Activated naive CD4-positive, alpha-beta T cell treated with Interleukin-2 at 50 U/mL for 16 hours (primary cell): Measurements from ENCODE around the gene HEATR9.

Experiments used
- DNase-seq: peaks from one replicate; pipeline ENCODE4 v3.0.0-alpha.2; 2020

The HEATR9 gene

GRCh38 chr17:35856603-35857002, 12.1 kb downstream of the HEATR9 start:
- no peak for DNase-seq

GRCh38 chr17:35855965-35856364, 12.7 kb downstream of the HEATR9 start:
- no peak for DNase-seq

- DNase-seq, result peak; percentile 54
Measured at GRCh38 chr17:35849469-35850348, 19.0 kb downstream of the HEATR9 start.

GRCh38 chr17:35847633-35848373, 20.9 kb downstream of the HEATR9 start:
- no peak for DNase-seq

- no peak for DNase-seq
Measured at GRCh38 chr17:35847006-35847405, 21.7 kb downstream of the HEATR9 start.

- no peak for DNase-seq
Measured at GRCh38 chr17:35846055-35846809, 22.5 kb downstream of the HEATR9 start.

GRCh38 chr17:35844547-35844946, 24.1 kb downstream of the HEATR9 start:
- no peak for DNase-seq

GRCh38 chr17:35843698-35844097, 25.0 kb downstream of the HEATR9 start:
- no peak for DNase-seq

- DNase-seq, result no peak
Measured at GRCh38 chr17:35842239-35842638, 26.5 kb downstream of the HEATR9 start.

- DNase-seq, result no peak
Measured at GRCh38 chr17:35841505-35841904, 27.2 kb downstream of the HEATR9 start.

GRCh38 chr17:35841101-35841500, 27.6 kb downstream of the HEATR9 start:
- no peak for DNase-seq

GRCh38 chr17:35825206-35825605, 43.5 kb downstream of the HEATR9 start:
- no peak for DNase-seq

GRCh38 chr17:35821308-35821707, 47.4 kb downstream of the HEATR9 start:
- no peak for DNase-seq

- DNase-seq, result no peak
Measured at GRCh38 chr17:35819455-35819854, 49.2 kb downstream of the HEATR9 start.

GRCh38 chr17:35817196-35817595, 51.5 kb downstream of the HEATR9 start:
- DNase-seq, result no peak

GRCh38 chr17:35816723-35817122, 52.0 kb downstream of the HEATR9 start:
- no peak for DNase-seq

GRCh38 chr17:35812456-35812855, 56.2 kb downstream of the HEATR9 start:
- no peak for DNase-seq

- DNase-seq, result no peak
Measured at GRCh38 chr17:35811759-35812158, 56.9 kb downstream of the HEATR9 start.

- DNase-seq, result no peak
Measured at GRCh38 chr17:35809855-35810461, 58.7 kb downstream of the HEATR9 start.

- peak; percentile 97 for DNase-seq
Measured at GRCh38 chr17:35808962-35809854, 59.5 kb downstream of the HEATR9 start, which contains the start of gene TAF15. TSS of gene TAF15 (plus strand) at chr17:35809484. CDS start at chr17:35809570, 86 bp downstream.

GRCh38 chr17:35808240-35808961, 60.3 kb downstream of the HEATR9 start:
- no peak for DNase-seq
